Caki2 (cell line): ENCODE data around the gene CNGB1. TPM values are rescaled to one million over a fixed set of nuclear protein-coding genes. Genes with fewer than 3 reads are reported as not detected.
A peak's percentile ranks its signal among the peaks of the same experiment; 100 is the strongest.
"Not testable (repeated sequence)": the region's sequence is repeated elsewhere in the genome, so short reads cannot be mapped to it uniquely, and the experiment has no call there.

Experiments
- DNase-seq: peaks from one replicate; pipeline ENCODE4 v3.0.0-alpha.2; 2015; ENCODE audit warnings: low read depth
- in situ Hi-C: cut with HindIII; loops from 2 replicates; pipeline ENCODE4 v1.10.0; 2016; ENCODE audit warnings: low sequenced_read_pairs, low pct_unique_long_range_greater_than_20kb, mixed read lengths
- total RNA-seq: library from RNA; depleted of rRNA; stranded (reverse); fragments of >200 nt; shearing (Covaris generic); gene quantifications from 2 replicates; pipeline ENCODE4 v1.2.3, GENCODE V29; 2014; ENCODE audit warnings: low replicate concordance

The CNGB1 gene
- total RNA-seq, 1 experiment from 2014 or later: 0.20 TPM

DNA sequence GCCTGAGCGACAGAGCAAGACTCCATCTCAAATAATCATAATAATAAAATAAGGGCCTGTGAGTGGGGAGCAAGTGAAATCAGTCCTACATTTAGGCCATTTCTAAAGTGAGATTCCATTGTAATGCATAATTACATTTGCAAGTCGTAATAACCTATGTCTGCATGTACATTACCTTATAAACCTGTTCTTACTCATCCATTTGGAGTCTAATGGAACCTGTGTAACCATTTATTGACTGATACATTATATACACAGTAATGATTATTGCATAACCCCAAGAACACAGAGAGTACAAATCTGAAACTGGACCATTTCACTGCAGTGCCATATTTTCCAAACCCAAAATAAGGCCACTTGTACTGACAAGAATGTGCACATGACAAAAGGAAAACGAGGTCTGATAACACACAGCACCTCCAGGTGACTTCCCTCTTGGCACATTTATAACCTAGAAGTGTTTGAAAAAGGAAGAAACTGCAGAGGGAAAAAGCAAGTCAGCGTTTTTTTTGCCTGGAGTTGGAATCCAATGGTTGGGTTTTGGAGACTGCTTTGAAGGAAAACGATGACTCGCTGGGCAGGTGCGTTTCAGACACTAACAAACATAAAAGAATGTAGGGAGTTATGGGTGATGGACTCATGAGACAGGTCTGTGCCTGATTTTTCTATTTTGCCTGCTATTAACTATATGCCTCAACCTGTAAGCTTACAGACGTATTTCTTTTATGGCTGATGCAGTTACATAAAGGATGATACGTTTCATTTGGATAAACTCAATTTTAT lies 105.0 kb downstream of the CNGB1 start:
- peak; percentile 30 for DNase-seq
- in situ Hi-C loops: no loop called here

DNA sequence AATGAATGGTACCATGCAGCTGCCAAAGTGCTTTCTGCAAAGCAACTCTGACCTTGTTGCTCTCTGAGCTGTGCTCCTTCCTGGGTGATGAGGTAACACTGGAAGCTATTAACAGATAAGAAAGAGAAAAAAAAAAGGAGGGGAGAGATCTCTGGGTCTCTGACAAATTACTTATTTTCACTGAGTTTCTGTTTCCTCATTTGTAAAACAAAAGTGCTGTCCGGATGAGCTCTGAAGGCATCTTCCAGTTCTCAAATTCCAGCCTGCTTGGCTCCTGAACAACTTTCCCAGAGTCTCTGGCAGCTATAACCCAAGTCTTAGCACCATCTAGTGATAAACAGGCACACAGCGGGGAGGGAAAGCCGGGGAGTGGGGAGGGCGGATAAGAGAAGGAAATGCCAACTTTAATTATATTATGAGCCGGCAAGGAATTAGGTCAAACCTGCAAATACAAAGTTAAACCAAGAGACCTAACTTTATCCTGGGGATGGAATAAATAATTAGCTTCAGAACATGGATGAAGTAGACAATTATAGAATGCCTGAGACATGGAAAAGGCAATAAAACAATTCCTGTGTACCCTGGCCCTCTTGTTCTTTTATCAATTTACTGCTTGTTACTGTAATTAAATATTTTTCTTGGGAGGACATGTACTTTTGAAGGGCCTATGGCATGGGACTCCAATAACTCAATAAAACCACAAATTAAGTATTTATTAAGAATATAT lies 107.3 kb downstream of the CNGB1 start:
- peak; percentile 70 for DNase-seq
- in situ Hi-C loops: no loop called here

DNA sequence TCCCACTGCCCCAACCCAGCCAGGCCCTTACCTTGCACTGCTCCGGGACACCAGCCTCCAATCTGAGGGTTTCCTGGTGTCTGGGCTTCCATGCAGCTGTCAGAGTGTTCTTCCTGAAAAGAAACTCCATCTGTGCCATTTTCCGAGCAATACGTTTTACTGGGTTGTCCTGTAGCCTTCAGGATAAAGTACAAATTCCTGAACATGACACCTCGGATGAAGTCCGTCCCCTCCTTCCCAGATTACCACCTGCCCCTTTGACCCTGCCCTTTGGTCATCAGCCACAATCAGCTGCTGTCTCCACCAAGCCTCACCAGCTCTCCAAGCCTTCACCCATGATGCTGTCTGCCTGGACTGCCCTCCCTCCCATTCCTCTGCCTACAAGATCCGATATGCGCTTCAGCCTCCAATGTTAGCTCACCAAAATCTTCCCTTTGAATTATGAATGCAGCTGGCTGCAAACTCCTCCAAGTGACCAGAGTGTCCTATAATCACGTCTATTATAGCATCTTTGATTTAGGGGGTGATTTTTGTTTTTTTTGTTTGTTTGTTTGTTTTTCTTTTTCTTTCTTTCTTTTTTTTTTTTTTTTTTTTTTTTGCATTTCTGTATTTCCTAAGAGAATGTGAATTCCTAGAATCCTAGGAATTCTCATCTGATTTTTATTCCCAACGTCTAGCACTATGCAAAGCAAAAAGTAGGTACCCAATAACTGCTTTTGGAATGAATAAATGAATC lies 108.1 kb downstream of the CNGB1 start:
- peak; percentile 25 for DNase-seq
- in situ Hi-C loops: no loop called here

DNA sequence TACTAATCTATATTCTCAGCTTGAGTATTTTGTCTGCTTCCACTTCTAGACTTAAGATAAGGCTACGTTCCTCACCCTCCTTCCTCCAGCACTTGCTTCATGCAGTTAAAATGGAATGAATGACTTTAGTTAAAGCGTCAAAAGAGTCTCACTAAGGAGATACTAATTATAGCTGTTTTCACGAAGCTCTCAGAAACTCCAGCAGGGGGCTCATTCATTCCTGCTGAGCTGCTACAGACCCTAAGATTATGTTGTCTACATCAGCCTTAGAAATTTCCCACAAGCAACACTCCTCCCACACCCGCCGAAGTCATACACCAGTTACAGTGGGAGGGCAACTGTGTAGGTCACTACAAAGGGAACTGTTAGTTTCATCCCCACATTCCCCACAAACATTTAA lies 111.6 kb downstream of the CNGB1 start:
- DNase-seq: peak; percentile 29
- in situ Hi-C loops: no loop called here

DNA sequence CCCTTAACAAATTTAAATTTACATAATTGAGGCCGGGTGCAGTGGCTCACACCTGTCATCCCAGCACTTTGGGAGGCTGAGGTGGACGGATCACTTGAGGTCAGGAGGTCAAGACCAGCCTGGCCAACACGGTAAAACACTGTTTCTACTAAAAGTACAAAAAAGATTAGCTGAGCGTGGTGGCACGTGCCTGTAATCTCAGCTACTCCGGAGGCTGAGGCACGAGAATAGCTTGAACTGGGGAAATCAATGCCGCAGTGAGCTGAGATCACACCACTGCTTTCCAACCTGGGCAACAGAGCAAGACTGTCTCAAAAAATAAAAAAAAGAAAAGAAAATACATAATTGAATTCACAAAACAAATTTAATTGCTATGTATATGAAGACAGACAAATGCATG lies 112.3 kb downstream of the CNGB1 start:
- in situ Hi-C loops: no loop called here

DNA sequence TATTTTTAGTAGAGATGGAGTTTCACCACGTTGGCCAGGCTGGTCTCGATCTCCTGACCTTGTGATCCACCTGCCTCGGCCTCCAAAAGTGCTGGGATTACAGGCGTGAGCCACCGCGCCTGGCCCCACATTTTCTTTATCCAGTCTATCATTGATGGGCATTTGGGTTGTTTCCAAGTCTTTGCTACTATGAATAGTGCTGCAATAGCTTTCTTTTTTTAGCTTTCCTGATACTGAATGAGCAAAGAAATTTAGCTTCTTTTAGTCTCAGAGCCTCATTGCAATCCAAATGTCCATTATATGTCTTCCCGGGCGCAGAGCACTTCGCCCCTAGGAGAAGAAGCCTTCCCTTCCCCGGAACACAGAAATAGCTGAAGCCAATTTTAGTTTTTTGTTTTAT lies 112.9 kb downstream of the CNGB1 start:
- DNase-seq, in situ Hi-C loops: not testable (repeated sequence)

More for the DNA sequence above, 112.3 kb downstream of the CNGB1 start:
- no peak for DNase-seq

DNA sequence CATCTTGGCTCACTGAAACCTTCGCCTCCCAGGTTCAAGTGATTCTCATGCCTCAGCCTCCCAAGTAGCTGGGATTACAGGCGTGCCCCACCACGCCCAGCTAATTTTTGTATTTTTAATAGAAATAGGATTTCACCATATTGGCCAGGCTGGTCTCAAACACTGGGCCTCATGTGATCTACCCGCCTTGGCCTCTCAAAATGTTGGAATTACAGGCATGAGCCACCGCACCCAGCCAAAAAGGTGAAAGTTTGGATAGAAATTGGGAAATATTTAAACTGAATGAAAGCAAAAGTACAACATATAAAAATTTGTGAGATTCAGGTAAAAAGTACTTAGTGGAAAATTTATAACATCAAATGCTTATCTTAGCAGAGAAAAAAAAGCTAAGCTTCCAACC lies 115.7 kb downstream of the CNGB1 start:
- in situ Hi-C loops: no loop called here

DNA sequence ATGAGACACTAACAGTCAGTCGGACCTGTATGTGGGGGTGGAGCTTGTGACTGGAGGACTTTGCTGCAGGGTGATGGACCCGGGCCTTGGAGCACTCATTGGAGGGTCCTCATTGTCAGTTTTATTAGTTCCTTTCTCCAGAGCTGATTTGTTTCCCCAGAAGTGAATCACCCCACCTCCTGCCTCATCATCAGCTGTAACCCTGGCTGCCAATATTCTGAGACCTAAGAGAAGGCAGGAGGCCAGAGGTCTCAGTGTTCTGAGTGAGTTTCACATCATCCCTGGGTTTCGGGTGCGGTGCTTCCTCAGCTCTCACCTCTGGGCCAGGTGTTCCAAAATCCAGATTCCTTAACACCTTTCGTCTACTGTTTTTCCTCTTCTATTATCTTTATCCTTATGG lies 118.7 kb downstream of the CNGB1 start:
- no peak for DNase-seq
- in situ Hi-C loops: no loop called here

More for the DNA sequence above, 115.7 kb downstream of the CNGB1 start:
- DNase-seq: no peak

DNA sequence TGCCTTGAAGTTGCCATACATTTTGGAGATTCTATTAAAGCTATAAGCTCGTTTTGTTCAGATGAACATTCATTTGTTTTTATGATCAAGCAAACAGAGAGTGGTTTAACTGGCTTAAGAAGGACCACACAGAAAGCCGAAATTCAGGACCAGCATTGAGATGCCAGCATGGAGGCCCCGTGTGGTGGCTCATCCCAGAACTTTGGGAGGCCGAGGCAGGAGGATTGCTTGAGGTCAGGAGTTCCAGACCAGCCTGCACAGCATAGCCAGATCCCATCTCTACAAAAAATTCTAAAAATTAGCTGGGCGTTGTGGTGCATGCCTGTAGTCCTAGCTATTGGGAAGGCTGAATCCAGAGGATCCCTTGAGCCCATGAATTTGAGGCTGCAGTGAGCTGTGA lies 122.7 kb downstream of the CNGB1 start:
- in situ Hi-C loops: no loop called here
- no peak for DNase-seq

DNA sequence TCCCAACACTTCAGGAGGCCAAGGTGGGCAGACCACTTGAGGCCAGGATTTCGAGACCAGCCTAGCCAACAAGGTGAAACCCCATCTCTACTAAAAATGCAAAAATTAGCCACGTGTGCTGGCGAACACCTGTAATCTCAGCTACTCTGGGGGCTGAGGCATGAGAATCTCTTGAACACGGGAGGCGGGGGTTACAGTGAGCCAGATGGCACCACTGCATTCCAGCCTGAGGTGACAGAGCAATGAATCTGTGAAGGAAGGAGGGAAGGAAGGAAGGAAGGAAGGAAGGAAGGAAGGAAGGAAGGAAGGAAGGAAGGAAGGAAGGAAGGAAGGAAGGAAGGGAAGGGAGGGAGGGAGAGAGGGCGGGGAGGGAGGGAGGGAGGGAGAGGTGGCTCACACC lies 124.0 kb downstream of the CNGB1 start:
- in situ Hi-C loops, DNase-seq: not testable (repeated sequence)

DNA sequence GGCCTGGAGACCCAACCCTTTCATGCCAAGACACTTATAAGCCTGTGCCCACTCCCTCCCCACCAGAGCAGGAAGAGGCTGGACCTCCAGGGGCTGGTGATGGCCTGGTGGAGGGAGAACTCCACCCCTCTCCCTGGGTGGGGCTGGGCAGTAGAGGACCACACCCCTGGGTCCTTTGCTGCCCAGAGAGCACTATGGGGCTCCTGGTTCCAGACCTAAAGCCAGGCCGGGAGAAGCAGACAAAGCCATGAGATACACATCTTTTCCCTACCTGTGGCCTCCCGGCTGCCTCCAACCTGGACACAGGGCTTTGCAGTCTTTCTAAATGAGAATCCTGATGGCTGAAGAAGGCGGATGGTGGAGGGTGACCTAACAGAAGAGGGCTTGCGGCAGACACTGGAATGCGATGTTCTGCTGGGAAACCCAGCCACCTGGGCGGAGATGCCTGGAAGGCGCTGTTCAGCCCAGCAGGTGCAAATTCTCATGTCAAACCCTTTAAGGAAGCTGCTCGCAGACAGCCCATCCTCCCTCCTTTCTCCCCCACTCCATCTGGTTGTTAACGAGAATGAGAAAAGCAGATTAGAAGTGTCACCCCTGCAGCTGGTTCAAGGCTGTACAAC lies 124.7 kb downstream of the CNGB1 start:
- DNase-seq: no peak
- in situ Hi-C loops: no loop called here

DNA sequence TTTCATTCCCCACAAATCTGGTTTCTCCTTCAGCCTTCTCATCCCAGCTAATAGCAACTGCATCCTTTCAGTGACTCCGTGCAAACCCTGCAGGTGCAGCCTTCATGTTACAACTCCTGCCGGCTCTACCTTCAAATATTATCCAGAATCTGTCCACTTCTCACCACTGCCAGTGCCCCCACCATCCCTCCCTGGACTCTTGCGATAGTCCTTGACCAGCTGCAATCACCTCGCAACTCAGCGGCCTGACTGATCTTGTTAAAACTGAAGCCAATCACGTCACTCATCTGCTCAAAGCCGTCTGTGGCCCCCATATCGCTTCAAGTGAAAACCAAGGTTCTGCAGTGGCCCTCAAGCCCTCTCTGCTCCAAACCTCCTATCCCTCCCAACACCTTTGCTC lies 125.8 kb downstream of the CNGB1 start:
- no peak for DNase-seq
- in situ Hi-C loops: no loop called here

DNA sequence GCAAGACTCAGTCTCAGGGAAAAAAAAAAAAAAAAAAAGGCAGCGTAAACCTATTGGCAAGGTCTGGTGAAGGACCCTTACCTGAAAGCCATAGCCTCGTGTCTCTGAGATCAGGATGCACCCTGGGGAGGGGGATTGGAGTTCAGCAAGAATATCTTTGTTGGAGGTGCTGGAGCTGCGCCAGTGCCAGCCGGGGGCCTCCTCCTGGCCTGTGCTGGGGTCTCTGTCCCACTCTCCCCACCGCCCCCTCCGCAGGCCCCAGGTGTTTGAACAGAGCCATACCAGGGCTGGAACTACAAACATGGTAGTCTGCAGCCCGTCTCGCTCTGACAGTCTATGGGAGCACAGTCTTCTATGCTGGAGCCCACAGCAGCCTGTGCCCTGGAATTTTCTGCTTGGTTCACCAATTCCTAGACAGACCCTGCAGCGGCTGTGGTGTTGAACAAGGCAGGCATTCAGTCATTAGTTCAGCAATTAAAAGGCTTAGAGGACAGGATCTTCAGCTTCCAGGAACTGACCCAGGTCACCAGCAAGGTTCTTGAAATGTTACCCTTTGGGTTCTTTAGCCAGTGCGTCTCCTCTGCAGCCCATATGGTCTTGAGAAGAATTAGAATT lies 126.4 kb downstream of the CNGB1 start:
- DNase-seq: no peak
- in situ Hi-C loops: no loop called here

DNA sequence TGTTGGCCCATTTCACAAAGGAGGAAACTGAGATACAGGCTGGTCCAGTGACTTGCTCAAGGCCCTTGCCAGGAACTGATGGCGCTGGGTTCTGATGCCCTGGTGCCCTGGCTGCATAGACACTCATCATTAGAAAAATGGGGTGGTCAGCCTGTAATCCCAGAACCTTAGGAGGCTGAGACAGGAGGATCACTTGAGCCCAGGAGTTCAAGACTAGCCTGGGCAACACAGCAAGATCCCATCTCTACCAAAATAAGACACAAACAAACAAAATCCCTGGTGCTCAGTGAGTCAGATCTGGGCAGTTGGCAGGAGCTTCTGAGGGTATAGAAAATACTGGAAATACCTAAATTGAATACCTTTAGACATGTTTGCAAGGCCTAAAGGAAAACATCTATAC lies 127.5 kb downstream of the CNGB1 start:
- in situ Hi-C loops: no loop called here
- DNase-seq: no peak

DNA sequence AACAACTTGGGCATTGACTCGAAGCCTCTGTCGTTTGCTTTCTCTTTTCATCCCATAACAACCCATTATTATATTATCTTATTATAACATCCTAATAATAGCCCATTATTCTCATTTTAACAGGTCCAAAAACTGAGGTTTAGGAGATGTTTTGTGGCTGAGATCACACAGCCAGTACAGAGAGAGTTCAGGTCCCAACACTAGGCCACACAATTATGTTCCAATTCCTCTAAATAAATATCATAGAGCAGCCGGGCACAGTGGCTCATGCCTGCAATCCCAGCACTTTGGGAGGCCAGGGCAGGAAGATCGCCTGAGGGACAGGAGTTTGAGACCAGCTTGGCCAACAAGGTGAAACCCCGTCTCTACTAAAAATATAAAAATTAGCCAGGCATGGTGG lies 128.3 kb downstream of the CNGB1 start:
- in situ Hi-C loops: no loop called here
- DNase-seq: no peak

DNA sequence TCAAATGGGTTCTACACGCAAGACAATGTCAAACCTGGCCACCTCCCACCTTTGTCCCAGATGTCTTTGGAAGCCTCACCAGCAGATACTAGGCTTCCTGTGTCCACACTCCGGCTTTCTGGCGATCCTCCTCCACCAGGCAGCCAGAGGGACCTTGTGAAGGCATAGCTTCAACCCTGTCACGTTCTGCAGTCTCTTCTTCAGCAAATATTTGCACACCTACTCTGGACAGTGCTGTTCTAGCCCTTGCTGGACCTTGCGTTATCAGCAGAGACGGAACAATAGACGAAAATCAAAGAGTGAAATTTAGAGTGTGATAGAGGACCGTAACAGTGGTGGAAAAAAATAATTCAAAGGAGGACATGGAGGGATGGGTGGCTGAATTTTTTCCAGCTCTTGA lies 130.1 kb downstream of the CNGB1 start:
- in situ Hi-C loops: no loop called here
- no peak for DNase-seq

DNA sequence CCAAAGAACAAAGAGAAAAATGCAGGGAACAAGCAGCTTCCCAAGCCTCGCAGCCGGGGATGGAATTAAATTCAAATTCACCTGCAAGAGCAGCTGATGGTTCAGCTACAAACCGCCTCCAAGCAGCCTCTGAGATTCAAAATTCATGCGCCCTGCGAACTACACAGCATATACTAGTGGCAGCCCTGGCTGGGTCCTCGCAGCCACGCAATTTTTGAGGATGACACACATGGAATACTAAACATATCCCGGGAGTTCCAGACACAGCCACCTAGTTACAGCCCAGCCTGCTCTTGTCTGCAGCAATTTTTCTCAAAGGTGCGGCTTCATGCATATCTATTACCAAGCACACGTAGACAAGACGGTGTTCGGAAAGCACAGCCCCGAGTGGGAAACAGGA lies 132.8 kb downstream of the CNGB1 start:
- in situ Hi-C loops: no loop called here

More for the DNA sequence above, 132.8 kb downstream of the CNGB1 start:
- no peak for DNase-seq
